Fibroblast of skin of right quadriceps (primary cell): ENCODE measurements around the gene TLK1.

Experiments used
- DNase-seq: peaks from one replicate; pipeline ENCODE4 v3.0.0-alpha.2; 2013

TLK1 gene

DNA sequence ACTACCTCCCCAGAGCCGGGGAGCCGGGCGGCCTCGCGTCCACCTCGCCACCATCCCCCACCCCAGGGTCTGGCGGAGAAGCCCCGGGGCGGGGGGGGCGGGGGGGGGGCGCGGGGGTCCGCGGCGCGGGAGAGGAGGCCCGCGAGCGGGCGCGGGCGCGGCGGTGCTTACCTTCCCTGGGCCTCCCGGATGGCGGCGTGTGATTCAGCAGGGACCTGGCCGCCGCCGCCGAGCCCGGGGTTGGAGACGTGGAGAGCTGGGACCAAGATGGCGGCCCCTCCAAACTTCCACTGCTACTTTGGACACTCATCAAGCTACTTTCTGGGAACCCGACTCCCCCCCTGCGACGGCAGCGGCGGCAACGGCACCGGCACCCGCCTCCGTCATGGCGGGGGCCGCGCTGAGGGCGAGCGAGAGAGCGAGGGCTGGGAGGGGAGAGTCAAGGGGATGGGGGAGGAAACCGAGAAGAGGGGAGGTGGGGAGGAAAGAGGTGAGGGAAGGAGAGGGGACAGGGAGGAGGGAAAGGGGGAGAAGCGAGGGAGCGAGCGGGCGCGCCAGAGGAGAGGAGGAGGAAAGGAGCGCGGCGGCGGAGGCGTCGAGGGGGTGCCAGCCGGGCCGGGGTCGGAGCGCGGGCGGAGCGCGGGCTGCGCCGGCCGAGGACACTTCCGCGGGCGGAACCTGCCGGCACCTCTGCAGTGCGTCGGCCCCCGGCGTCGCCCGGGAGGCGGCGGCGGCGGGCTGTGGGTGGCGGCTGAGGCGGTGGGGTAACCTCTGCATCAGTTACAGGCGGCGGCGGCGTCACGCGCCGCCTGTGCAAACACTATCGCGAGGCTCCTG is at the start of gene TLK1:
Gene TLK1, minus strand, starts transcription at position 775 of the 837 bp plus-strand sequence. Its CDS starts 465 bp downstream, at position 310.
- peak; percentile 70 for DNase-seq

DNA sequence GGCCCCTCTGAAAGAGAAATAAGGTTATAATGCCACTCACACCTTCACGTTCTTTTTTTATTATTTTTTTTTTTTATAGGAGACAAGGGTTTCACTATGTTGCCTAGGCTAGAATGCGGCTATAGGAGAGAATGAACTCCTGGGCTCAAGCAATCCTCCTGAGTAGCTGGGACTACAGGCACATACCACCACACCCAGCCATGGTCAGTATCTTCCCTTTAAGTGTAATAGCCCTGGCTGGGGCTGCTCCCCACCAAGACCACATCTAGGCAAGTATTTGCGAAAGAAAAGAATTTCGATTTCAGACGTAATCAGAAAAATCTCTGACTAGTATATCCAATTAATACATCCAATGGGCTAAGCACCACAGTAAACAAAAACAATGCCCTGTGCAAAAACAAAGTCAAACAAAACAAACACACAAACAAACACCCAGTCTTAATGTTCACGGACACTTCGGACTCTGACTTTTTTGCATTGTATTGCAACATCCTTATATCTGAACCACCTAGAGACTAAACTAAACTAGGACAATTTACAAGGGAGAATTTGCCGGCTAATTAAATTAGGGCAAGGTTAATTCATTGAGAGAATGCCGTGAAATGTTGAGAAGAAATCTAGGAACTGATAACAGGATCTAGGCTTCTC is 49.6 kb upstream of the TLK1 start:
- no peak for DNase-seq

DNA sequence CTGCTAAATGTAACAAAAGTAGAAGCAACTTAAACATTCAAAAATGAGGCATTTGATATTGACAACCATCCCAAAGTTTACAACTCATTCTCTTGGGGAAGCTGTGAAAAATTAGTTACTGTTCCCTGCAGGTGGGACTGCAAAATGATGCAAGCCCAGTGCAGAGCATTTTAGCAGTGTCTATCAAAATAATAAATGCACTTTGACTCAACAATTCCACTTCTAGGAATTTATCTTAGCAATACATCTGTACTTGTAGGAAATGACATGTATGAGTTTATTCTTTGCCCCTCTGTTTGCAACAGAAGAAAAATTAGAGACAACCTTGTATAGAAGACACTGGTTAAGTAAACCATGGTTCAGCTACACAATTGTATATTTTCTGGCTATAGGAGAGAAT is 48.0 kb upstream of the TLK1 start:
- DNase-seq = no peak

DNA sequence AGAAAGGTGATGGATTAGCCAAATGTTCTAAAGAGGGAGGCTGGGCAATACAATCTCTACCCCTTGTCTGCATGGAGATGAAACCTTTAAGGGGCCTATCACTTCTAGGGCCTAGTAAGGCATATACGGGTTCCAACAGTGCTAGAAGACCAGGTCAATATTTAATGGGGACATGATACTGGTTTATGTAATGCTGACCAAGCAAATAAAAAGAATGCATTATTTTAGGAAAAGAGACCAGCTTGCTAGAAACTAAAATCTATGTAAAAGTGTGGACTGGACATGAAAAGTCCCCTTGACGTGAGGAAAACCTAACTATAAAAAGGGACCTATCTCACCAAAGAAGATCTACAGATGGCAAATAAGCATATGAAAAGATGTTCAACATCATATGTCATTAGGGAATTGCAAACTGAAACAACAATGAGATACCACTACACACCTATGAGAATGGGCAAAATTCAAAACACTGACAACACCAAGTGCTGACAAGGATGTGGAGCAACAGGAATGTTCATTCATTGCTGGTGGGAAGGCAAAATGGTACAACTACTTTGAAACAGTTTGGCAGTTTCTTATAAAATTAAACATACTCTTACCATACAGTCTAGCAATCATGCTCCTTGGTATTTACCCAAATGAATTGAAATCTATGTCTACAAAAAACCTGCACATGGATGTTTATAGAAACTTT is 45.9 kb upstream of the TLK1 start:
- DNase-seq = no peak

DNA sequence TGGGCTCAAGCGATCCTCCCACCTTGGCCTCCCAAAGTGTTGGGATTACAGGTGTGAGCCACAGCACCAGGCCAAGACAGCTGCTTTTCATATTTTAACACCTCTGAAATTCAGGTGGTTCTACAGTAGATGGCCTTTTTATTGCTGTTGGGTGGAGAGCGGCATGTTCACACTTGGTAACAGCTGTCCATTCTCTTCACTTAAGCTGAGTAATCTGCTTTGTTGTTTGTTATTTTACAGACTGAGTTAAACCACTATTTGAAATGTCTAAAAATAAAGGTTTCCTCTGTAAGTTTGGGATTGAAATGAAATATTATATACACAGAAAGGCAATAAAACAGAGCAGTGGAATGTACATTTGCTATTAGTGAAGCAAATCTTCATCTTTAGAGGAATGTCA is 44.9 kb upstream of the TLK1 start:
- DNase-seq = no peak

DNA sequence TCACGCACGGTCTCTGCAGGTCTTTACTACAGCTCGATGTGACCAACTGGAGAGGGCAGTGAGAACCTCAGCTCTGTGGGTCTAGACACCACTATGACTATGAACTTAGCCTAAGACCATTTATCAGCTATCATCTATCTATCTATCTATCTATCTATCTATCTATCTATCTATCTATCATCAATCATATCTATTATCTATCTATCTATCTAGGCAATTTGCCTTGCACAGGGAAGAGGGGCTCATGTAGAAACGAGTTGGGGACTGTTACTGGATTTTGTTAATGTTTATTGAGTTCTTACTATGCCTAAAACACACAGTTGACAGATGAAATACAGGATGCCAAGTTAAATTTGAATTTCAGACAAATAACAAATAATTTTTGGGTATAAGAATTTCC is 41.1 kb upstream of the TLK1 start:
- no peak for DNase-seq

DNA sequence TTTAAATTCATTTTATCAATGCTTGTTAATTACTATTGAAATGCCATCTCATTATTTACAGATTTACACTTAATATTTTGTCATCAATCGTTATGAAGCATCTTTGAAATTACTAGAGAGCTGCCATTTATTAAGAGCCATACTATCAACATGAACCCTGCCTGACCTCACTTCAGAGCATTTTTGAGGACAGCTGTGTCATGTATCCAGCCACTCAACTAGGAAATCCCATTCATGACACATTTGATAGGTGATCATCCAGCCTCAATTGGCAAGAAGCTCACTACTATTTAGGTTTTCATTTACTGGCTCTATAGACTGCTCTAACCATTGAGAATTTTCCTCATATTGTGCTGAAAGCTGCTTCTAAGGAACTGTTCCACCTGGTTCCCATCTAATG is 40.6 kb upstream of the TLK1 start:
- DNase-seq = no peak

DNA sequence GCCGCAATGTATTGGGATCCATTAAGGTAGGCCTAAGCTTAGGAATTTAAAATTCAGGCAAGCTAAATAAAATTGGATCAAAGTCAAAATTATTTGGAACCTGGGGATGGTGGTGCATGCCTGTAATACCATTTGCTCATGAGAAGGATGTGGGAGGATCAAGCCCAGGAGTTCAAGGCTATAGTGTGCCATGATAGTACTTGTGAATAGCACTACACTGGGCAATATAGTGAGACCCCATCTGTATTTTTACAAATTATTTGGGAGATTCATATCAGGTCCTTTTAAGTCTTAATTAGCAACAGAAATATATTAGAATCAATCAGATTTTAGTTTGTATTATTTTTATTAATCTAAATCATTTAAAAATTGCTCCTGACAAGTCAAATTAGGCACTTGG is 39.8 kb upstream of the TLK1 start:
- DNase-seq = no peak

DNA sequence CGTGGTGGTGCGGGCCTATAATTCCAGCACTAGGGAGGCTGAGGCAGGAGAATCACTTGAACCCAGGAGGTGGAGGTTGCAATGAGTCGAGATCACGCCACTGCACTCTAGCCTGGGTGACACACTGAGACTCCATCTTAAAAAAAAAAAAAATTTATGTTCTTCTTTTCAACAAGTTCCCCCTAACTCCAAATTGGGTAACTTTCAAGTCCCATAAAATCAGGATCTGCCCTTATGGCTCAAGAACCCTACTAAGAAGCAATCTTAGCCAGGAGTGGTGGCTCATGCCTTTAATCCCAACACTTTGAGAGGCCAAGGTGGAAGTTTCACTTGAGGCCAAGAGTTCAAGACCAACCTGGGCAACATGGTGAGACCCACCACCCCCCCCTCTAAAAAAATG is 30.3 kb upstream of the TLK1 start:
- DNase-seq = no peak

DNA sequence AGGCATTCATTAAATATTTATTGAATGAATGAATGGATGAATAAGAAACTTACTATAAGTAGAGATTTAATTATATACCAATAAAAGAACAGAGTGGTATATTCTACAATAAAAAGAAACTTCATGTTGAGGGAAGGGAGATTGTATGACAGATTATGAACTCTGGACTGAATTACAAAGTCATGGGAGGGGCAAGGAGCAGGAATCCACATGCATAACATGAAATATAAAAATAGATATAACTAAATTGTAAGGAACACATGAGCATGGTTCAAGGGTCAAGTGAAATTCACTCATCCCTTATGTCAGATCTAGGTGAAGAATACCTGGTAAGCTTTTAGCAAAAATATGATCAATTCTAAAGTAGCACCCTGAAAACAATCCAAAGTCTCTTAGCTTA is 27.1 kb upstream of the TLK1 start:
- no peak for DNase-seq

DNA sequence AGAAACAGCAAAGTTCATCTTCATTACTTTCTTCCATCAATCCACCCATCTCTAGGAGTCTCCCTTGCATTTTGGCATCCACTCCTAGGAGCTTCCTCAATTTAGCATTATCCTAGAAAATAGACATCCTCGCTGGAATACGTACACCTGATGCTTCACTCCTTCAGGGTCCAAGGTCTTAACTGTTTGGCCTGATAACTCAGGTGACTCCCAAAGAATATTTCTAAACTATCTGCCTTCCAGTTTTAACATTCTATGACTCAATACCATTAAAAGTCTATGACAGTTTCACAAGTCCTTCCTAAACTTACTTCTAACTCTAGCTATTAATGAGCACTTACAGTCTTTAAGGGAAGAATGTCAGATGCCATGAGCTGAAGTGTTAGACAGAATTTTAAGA is 26.5 kb upstream of the TLK1 start:
- no peak for DNase-seq

DNA sequence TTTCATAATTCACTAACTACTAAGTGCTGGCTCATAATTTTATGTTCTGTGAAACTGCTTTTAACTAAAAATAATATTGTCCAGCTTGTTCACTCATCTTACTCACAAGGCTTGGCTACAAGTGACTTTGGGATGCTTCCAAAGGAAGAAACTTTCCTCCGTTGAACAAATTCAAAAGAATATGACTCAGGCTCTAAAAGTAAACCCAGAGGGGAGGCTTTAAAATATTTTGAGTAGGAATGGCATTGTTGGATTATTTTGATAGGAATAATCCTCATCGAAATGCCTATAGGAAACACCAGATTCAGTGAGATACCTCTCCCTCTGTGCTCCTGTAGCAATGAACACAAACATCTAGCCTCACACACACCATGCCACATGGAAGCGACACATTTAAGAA is 25.2 kb upstream of the TLK1 start:
- DNase-seq = peak; percentile 67

DNA sequence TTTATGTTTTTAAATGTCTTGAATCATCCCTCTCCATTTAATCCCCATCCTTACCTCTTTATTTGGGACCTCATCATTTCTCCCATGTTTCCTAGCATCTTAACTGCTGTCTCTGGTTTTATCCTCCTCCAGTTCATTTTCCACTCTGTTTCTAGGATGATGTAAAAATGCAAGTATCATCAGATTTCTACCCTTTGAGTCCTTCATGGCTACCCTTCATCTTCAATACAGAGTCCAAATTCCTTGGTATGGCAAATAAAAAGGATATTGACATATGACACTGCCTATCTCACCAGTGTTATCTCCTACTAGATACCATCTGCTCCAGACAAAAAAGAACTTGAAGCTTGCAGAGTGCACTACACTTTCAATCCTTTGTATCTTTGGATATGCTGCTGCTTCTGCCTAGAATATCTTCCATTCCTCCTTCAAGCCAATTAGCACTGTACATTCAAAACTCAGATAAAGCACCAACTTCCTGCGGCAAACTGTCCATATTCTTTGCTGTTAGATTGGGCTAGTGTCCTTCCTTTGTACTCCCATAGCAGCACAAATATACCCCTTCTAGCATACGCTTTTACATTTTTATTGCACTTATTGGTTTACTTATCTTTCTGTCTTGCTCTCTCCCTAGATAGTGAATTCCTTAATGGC is 24.6 kb upstream of the TLK1 start:
- no peak for DNase-seq

DNA sequence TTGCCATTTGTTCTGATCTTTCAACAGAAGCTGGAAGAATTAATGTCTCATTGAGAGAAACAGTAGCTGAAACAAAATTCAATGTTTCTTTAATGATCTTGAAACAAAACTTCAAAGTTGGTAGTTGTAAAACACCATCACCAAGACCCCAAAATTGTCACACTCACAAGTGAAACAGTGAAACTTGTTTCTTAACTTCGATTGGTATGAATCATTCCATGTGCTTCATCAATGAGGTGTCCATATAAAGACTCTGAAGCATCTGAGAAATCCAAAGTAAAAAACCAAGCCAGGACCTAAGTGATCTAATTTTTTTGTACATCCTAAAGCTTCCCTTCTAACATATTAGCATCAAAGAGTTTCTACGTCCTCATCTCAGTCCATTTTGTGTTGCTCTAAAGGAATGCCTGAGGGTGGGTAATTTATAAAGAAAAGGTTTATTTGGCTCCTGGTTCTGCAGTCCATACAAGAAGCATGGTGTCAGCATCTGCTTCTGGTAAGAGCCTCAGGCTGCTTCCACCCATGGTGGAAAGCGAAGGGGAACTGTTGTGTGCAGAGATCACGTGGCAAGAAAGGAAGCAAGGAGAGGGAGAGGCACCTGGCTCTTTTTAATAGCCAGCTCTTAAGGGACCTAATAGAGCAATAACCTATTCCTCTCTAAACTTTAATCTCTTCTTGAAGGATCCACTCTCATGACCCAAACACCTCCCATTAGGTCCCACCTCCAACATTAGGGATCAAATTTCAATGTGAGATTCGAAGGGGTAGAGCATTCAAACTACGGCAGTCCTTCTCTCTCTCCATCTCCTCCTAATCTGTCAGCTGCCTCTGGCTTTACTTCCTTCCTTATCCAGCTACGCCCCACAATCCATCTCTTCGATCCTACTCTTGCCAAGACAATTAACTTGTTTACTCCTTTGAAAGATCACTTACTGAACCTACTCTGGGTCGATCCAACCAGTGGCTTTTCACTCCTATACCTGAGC is 20.7 kb upstream of the TLK1 start:
- DNase-seq = no peak

DNA sequence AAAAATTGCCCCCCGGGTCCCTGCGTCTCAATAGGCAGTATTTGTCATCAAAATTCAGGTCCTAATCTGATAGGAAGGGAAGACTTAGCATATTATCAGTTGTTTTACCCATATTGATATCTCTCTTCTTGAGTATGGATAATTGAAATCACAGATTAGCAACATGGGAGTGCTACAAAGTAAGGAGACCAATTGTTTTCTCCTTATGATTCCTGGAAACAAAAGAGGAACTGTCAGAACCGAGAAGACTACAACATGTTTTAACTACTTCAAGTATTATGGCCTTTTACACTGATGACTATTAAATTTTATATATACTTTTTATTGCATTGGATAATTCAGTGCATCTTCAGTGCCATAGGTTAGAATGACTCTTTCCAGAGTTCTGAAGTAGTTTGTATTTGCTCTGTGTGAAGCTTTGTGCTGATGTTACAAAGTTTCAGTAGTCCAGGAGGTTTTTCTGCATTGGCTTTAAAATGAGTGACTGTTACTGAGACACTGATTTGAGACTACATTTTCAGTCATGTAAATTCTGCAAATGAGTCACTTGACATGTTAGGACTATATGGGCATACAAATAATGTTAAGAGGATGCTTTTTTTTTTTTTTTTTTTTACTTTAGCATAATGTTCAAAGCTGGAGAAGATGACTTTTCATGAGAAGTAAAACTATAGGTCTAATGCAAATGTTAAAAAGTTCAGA is 19.7 kb upstream of the TLK1 start:
- no peak for DNase-seq

DNA sequence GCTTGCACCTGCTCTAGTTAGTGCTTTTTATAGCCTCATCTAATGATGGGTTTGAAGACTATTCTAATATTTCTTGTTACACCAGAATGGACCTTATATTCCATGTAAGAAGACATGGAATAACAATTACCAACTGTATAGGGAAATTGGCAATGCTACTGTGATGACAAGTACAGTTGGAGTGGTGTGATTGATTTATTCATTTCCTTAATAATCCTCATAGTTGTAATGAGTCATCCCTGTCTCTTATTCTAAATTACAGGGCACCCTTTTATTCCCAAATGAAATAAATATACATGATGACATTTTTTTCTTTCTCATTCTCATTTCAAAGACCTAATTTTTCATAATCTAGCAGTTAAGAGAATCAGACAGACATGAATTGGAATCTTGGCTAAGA is 18.3 kb upstream of the TLK1 start:
- no peak for DNase-seq

DNA sequence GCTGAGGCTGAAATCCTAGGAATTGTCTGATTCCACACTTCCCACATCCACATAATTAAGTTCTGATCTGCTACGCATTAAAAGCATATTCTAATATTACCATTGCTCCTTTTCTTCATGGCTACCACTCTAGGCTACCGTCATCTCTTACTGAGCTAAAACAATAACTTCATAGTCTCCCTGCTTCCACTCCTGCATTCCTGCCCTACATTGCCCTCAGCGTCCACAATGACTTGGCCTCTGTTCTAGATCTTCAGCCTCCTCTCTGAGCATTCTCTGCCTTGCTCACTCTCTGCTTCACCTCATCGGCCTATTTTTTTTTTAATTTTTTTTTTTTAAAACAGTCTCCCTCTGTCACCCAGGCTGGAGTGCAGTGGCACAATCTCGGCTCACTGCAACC is 15.8 kb upstream of the TLK1 start:
- DNase-seq = no peak

DNA sequence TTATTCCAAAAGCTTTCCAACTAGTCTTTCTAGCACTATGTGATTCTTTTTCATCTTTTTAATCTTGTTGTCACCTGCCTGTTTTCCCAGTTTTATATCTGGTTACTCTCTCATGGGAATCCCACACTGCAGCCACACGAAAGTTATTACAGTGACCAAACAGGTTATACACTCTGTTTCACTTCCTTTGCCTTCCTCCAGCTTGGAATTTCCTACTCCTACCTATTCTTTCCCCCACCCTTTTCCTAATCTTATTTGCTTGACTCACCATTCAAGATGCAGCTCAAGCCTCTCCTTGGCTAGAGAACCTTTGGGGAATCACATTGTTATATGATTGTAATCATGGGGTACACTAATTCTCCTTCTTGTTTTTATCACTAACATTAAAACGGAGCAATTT is 13.4 kb upstream of the TLK1 start:
- no peak for DNase-seq

DNA sequence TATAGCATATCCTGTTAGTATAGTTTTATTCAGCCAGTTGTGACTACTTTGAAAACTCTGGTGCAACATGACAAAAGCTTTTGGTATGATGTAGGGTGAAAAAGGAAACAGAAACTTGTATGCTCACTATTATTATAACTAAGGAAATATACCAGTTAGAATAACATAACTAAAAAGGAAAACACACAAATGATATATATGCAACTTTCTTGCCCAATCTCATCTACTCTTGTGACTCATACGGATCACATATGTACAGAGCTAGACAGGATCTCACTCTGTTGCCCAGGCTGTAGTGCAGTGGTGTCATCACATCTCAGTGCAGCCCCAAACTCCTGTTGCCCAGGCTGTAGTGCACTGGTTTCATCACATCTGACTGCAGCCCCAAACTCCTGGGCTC is 12.4 kb upstream of the TLK1 start:
- DNase-seq = peak; percentile 10

DNA sequence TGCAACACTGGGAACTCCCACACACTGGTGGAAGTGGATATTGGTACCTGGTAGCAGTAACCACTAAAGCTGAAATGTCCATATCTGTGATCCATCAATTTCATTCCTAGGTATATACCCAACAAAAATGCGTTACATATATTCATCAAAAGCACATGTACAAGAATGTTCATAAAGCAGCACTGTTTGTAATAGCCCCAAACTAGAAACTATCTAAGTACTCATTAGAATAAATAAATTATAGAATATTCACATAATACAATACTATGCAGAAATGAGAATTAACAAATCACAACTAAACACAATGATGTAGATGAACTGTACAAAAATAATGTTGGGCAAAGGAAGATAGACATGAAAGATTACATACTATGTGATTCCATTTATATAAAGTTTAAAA is 11.1 kb upstream of the TLK1 start:
- no peak for DNase-seq

DNA sequence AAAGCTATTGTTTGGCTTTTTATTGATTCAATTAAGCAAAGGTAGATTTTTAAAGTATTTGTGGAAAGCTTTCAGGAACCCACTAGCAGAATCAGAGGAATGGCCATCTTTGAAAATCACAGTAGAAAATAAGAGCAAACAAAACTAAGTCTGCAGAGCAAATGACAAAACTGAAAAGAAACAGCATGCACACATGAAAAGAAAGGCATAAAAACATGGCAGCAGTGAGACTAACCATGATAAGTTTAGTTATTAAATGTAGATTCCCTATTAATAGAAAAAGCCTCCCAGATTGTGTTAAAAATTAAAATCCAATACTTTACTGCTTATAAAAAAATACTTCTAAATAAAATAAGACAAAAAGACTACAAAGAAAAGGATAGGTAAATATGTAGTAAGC is 9.1 kb upstream of the TLK1 start:
- DNase-seq = no peak

DNA sequence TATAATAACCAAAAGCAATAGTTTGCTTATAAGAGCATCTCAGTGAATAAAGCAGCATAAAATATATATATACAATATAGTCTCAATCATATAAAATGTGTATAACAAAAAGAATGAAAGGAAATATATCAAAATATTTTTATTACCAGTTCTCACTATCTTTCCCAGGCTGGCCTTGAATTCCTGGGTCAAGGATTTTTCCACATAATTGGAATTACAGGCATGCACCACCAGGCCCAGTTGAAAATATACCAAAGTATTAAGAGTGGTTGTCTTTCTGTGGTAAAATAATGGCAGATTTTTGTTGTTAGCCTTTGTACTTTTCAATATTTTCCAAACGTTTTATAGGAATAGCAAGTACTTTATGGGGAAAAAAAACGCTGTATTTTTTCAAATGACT is 8.6 kb upstream of the TLK1 start:
- DNase-seq = no peak
